SK-N-SH treated with all-trans-retinoic acid at 6 μM for 48 hours (cell line): ENCODE measurements around the gene UGT1A10.

Experiments
- ATAC-seq: fragments of 200-7000 bp; cut with Tn5 transposase; 3 replicates; pipeline ENCODE4 v1.9.1; 2020; ENCODE audit warnings: mild to moderate bottlenecking, moderate library complexity
- ARNTL ChIP-seq: fragments of 450-650 bp; formaldehyde crosslinking; IDR thresholded peaks from 2 replicates; pipeline ENCODE4 v1.5.0; 2020; ENCODE audit warnings: low read depth, mild to moderate bottlenecking, moderate library complexity, borderline replicate concordance
- CSDC2 ChIP-seq: fragments of 250-450 bp; sonication (Bioruptor Pico); IDR thresholded peaks from 2 replicates; pipeline ENCODE4 v1.5.0; 2020; ENCODE audit warnings: mild to moderate bottlenecking, moderate library complexity
- CSRNP3 ChIP-seq: fragments of 250-450 bp; sonication (Bioruptor Pico); IDR thresholded peaks from 2 replicates; pipeline ENCODE4 v1.5.1; 2021; ENCODE audit warnings: mild to moderate bottlenecking, moderate library complexity
- ESRRG ChIP-seq: fragments of 250-450 bp; sonication (Bioruptor Pico); IDR thresholded peaks from 2 replicates; pipeline ENCODE4 v1.6.1; 2021; ENCODE audit warnings: mild to moderate bottlenecking
- GLIS3 ChIP-seq: fragments of 250-450 bp; sonication (Bioruptor Pico); IDR thresholded peaks from 2 replicates; pipeline ENCODE4 v1.5.0; 2020; ENCODE audit warnings: mild to moderate bottlenecking, moderate library complexity
- OSR1 ChIP-seq: fragments of 250-450 bp; sonication (Bioruptor Pico); IDR thresholded peaks from 2 replicates; pipeline ENCODE4 v1.8.0; 2022; ENCODE audit warnings: moderate library complexity, mild to moderate bottlenecking, inconsistent platforms
- PPARA ChIP-seq: fragments of 250-450 bp; sonication (Bioruptor Pico); IDR thresholded peaks from 2 replicates; pipeline ENCODE4 v1.5.0; 2020; ENCODE audit warnings: mild to moderate bottlenecking, borderline replicate concordance
- RARB ChIP-seq: fragments of 250-450 bp; sonication (Bioruptor Pico); IDR thresholded peaks from 2 replicates; pipeline ENCODE4 v1.8.0; 2021; ENCODE audit warnings: mild to moderate bottlenecking, moderate library complexity
- SNAI2 ChIP-seq: fragments of 250-450 bp; sonication (Bioruptor Pico); IDR thresholded peaks from 2 replicates; pipeline ENCODE4 v1.5.0; 2020; ENCODE audit warnings: mild to moderate bottlenecking, moderate library complexity
- TCF4 ChIP-seq: fragments of 250-450 bp; sonication (Bioruptor Pico); IDR thresholded peaks from 2 replicates; pipeline ENCODE4 v1.8.0; 2021; ENCODE audit warnings: mild to moderate bottlenecking, moderate library complexity, borderline replicate concordance
- TOX ChIP-seq: fragments of 250-450 bp; sonication (Bioruptor Pico); IDR thresholded peaks from 2 replicates; pipeline ENCODE4 v1.8.0; 2021; ENCODE audit warnings: mild to moderate bottlenecking, moderate library complexity, borderline replicate concordance
- ZC3H10 ChIP-seq: fragments of 250-450 bp; sonication (Bioruptor Pico); IDR thresholded peaks from 2 replicates; pipeline ENCODE4 v1.5.1; 2021; ENCODE audit warnings: mild to moderate bottlenecking, moderate library complexity
- ZFP3 ChIP-seq: fragments of 250-450 bp; sonication (Bioruptor Pico); IDR thresholded peaks from 2 replicates; pipeline ENCODE4 v1.5.0; 2020; ENCODE audit warnings: mild to moderate bottlenecking, moderate library complexity
- ZFP30 ChIP-seq: fragments of 450-650 bp; formaldehyde crosslinking; IDR thresholded peaks from 2 replicates; pipeline ENCODE4 v1.5.0; 2022; ENCODE audit warnings: mild to moderate bottlenecking, moderate library complexity
- ZNF565 ChIP-seq: fragments of 450-650 bp; formaldehyde crosslinking; conservative IDR thresholded peaks from 2 replicates; pipeline ENCODE4 v1.5.0; 2020; ENCODE audit warnings: low read depth, mild to moderate bottlenecking, moderate library complexity
- ZNF70 ChIP-seq: fragments of 450-650 bp; formaldehyde crosslinking; IDR thresholded peaks from 2 replicates; pipeline ENCODE4 v1.5.0; 2020; ENCODE audit warnings: mild to moderate bottlenecking, moderate library complexity
- ZNF8 ChIP-seq: fragments of 450-650 bp; formaldehyde crosslinking; IDR thresholded peaks from 2 replicates; pipeline ENCODE4 v1.5.0; 2020; ENCODE audit warnings: mild to moderate bottlenecking, moderate library complexity
- TF ChIP-seq, protein P1 (sequence below): fragments of 250-450 bp; sonication (Bioruptor Pico); IDR thresholded peaks from 2 replicates; pipeline ENCODE4 v1.5.0; 2020; ENCODE audit warnings: mild to moderate bottlenecking, moderate library complexity
- TF ChIP-seq, protein P2 (sequence below): fragments of 250-450 bp; sonication (Bioruptor Pico); IDR thresholded peaks from 2 replicates; pipeline ENCODE4 v1.5.1; 2020; ENCODE audit warnings: low read depth, mild to moderate bottlenecking, moderate library complexity
- TF ChIP-seq, protein P3 (sequence below): fragments of 250-450 bp; sonication (Bioruptor Pico); IDR thresholded peaks from 2 replicates; pipeline ENCODE4 v1.8.0; 2020; ENCODE audit warnings: mild to moderate bottlenecking, moderate library complexity, borderline replicate concordance
- TF ChIP-seq, protein P4 (sequence below): fragments of 250-450 bp; sonication (Bioruptor Pico); IDR thresholded peaks from 2 replicates; pipeline ENCODE4 v1.8.0; 2021; ENCODE audit warnings: low read depth, mild to moderate bottlenecking, moderate library complexity, borderline replicate concordance

UGT1A10 gene

DNA sequence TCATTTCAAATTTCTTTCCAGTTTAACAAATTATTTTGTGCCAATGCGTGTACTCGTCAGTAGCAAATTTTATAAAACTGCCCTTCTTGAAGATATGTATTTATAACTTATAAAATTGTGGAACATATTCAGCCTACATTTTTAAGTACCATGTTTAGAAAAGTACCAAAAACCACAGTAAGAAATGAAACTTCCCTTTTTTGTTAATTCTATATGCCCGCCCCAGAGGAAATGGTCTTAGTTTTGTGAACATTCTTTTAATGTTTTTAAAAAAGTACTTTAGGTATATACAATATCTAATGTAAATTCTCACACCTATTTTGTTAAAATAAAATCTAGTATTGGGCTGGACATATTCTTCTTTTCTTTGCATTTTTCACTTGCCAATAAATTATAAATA, 36.6 kb downstream of the UGT1A10 start:
- no peak for ATAC-seq
- no peak for TF ChIP-seq TCF4 (CRISPR knock-in tag)
- TF ChIP-seq ARNTL: no peak
- no peak for TF ChIP-seq ZNF565 (CRISPR knock-in tag)
- no peak for TF ChIP-seq RARB (CRISPR knock-in tag)
- no peak for TF ChIP-seq CSDC2
- no peak for TF ChIP-seq SNAI2 (CRISPR knock-in tag)
- TF ChIP-seq GLIS3 (CRISPR knock-in tag): no peak
- TF ChIP-seq, protein P1, sequence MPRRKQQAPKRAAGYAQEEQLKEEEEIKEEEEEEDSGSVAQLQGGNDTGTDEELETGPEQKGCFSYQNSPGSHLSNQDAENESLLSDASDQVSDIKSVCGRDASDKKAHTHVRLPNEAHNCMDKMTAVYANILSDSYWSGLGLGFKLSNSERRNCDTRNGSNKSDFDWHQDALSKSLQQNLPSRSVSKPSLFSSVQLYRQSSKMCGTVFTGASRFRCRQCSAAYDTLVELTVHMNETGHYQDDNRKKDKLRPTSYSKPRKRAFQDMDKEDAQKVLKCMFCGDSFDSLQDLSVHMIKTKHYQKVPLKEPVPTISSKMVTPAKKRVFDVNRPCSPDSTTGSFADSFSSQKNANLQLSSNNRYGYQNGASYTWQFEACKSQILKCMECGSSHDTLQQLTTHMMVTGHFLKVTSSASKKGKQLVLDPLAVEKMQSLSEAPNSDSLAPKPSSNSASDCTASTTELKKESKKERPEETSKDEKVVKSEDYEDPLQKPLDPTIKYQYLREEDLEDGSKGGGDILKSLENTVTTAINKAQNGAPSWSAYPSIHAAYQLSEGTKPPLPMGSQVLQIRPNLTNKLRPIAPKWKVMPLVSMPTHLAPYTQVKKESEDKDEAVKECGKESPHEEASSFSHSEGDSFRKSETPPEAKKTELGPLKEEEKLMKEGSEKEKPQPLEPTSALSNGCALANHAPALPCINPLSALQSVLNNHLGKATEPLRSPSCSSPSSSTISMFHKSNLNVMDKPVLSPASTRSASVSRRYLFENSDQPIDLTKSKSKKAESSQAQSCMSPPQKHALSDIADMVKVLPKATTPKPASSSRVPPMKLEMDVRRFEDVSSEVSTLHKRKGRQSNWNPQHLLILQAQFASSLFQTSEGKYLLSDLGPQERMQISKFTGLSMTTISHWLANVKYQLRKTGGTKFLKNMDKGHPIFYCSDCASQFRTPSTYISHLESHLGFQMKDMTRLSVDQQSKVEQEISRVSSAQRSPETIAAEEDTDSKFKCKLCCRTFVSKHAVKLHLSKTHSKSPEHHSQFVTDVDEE: no peak
- TF ChIP-seq, protein P2, sequence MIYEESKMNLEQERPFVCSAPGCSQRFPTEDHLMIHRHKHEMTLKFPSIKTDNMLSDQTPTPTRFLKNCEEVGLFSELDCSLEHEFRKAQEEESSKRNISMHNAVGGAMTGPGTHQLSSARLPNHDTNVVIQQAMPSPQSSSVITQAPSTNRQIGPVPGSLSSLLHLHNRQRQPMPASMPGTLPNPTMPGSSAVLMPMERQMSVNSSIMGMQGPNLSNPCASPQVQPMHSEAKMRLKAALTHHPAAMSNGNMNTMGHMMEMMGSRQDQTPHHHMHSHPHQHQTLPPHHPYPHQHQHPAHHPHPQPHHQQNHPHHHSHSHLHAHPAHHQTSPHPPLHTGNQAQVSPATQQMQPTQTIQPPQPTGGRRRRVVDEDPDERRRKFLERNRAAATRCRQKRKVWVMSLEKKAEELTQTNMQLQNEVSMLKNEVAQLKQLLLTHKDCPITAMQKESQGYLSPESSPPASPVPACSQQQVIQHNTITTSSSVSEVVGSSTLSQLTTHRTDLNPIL: no peak
- TF ChIP-seq TOX (CRISPR knock-in tag): no peak
- TF ChIP-seq, protein P3, sequence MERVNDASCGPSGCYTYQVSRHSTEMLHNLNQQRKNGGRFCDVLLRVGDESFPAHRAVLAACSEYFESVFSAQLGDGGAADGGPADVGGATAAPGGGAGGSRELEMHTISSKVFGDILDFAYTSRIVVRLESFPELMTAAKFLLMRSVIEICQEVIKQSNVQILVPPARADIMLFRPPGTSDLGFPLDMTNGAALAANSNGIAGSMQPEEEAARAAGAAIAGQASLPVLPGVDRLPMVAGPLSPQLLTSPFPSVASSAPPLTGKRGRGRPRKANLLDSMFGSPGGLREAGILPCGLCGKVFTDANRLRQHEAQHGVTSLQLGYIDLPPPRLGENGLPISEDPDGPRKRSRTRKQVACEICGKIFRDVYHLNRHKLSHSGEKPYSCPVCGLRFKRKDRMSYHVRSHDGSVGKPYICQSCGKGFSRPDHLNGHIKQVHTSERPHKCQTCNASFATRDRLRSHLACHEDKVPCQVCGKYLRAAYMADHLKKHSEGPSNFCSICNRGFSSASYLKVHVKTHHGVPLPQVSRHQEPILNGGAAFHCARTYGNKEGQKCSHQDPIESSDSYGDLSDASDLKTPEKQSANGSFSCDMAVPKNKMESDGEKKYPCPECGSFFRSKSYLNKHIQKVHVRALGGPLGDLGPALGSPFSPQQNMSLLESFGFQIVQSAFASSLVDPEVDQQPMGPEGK: no peak
- TF ChIP-seq ZFP3 (CRISPR knock-in tag): no peak
- TF ChIP-seq OSR1 (CRISPR knock-in tag): no peak
- no peak for TF ChIP-seq ZC3H10 (CRISPR knock-in tag)
- no peak for TF ChIP-seq ESRRG (CRISPR knock-in tag)
- TF ChIP-seq ZFP30: no peak
- TF ChIP-seq, protein P4, sequence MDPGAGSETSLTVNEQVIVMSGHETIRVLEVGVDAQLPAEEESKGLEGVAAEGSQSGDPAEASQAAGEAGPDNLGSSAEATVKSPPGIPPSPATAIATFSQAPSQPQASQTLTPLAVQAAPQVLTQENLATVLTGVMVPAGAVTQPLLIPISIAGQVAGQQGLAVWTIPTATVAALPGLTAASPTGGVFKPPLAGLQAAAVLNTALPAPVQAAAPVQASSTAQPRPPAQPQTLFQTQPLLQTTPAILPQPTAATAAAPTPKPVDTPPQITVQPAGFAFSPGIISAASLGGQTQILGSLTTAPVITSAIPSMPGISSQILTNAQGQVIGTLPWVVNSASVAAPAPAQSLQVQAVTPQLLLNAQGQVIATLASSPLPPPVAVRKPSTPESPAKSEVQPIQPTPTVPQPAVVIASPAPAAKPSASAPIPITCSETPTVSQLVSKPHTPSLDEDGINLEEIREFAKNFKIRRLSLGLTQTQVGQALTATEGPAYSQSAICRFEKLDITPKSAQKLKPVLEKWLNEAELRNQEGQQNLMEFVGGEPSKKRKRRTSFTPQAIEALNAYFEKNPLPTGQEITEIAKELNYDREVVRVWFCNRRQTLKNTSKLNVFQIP (CRISPR knock-in tag): no peak
- TF ChIP-seq ZNF70 (CRISPR knock-in tag): no peak
- TF ChIP-seq ZNF8 (CRISPR knock-in tag): no peak

DNA sequence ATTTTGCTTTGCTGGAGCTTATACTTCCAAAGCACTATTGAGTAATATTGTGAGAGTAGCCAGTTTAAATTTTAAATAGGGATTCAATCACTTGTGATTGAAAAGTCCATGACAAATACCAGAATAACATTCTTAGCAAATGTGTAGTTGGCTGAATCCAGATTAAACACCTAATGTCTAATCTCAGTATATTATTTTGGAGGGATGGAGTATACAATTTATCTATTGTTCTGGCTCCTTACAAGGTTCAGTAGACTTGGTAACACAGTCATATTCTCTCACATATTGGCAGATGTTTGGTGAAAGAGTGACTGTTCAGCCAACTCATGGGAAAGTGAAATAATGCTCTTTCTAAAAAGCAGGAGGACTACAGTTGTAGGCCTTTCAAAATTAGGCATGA, 37.6 kb downstream of the UGT1A10 start:
- no peak for ATAC-seq

More for the DNA sequence above, 37.6 kb downstream of the UGT1A10 start:
- TF ChIP-seq ZNF70 (CRISPR knock-in tag): no peak
- TF ChIP-seq CSRNP3 (CRISPR knock-in tag): no peak
- TF ChIP-seq, protein P3: no peak
- TF ChIP-seq SNAI2 (CRISPR knock-in tag): no peak
- TF ChIP-seq PPARA (CRISPR knock-in tag): no peak
- TF ChIP-seq ZFP3 (CRISPR knock-in tag): no peak
